Peyer's patch (tissue), 4 donors: ENCODE measurements around the gene RELA. TPM values are rescaled to one million over a fixed set of nuclear protein-coding genes. Genes with fewer than 3 reads are reported as not detected.
"Not testable (repeated sequence)": the region's sequence is repeated elsewhere in the genome, so short reads cannot be mapped to it uniquely, and the experiment has no call there.

ENCODE experiments used
- DNase-seq, 3 donors: peaks; one replicate each; pipeline ENCODE4 v3.0.0-alpha.2; 2017 to 2019
- H3K27ac ChIP-seq, 4 donors: fragments of 200-600 bp; sonication (generic); one replicate each; pipeline ENCODE4 v1.5.1; 2016 to 2019
- H3K27me3 ChIP-seq, 2 donors: fragments of 200-600 bp; sonication (generic); one replicate each; pipeline ENCODE4 v1.5.1; 2019
- H3K36me3 ChIP-seq, 3 donors: fragments of 200-600 bp; sonication (generic); one replicate each; pipeline ENCODE4 v1.5.1; 2016 to 2019
- H3K4me1 ChIP-seq, 4 donors: fragments of 200-600 bp; sonication (generic); one replicate each; pipeline ENCODE4 v1.5.1; 2016 to 2019
- H3K4me3 ChIP-seq, 4 donors: fragments of 200-600 bp; sonication (generic); 1 replicate in 3 of 4; 2 replicates in 1 of 4; pipeline ENCODE4 v1.5.1; 2016 to 2019; ENCODE audit warnings: mild to moderate bottlenecking in 1 of 4
- H3K9me3 ChIP-seq, 4 donors: fragments of 200-600 bp; sonication (generic); one replicate each; pipeline ENCODE4 v1.5.1; 2016 to 2019; ENCODE audit warnings: mild to moderate bottlenecking in 1 of 4
- CTCF ChIP-seq, 6 experiments: fragments of 450-650 bp in 4 of 6; fragments of 200-600 bp in 2 of 6; sonication (generic) in 1 of 6; IDR thresholded peaks; one replicate each; pipeline ENCODE4 v1.5.1; 2017 to 2019; ENCODE audit warnings: antibody characterized with exemption in 6 of 6, mild to moderate bottlenecking in 3 of 6, moderate library complexity in 1 of 6
- POLR2A ChIP-seq, 2 donors: fragments of 450-650 bp; IDR thresholded peaks; one replicate each; pipeline ENCODE4 v1.5.1; 2017; ENCODE audit warnings: antibody characterized with exemption in 2 of 2, mild to moderate bottlenecking in 2 of 2, moderate library complexity in 2 of 2
- total RNA-seq, 4 donors: library from RNA; depleted of rRNA; stranded (reverse); fragments of >200 nt; gene quantifications; one replicate each; pipeline ENCODE4 v1.1.0, GENCODE V29; 2016

The RELA gene
- total RNA-seq, 4 donors from 2014 or later, result 46.6 to 86.9 (median 59.7) TPM

GRCh38 chr11:65696802-65697552 lies 34.3 kb upstream of the RELA start:
- no peak for DNase-seq
- H3K36me3 ChIP-seq, result no peaks in the 10 kb centered on the region
- H3K27ac ChIP-seq, result no peak overlapping the region
- TF ChIP-seq POLR2A (IDR thresholded peaks at IDR 0.05) (no peak), CTCF (IDR thresholded peaks at IDR 0.05) (no peak)
- H3K27me3 ChIP-seq, result no peaks in the 10 kb centered on the region
- no peaks in the 10 kb centered on the region for H3K9me3 ChIP-seq
- H3K4me1 ChIP-seq, result no peaks in the 10 kb centered on the region
- H3K4me3 ChIP-seq, result no peak overlapping the region

- no peak for DNase-seq
- TF ChIP-seq POLR2A (IDR thresholded peaks at IDR 0.05) (no peak), CTCF (IDR thresholded peaks at IDR 0.05) (no peak)
- H3K27ac ChIP-seq, result no peak overlapping the region
- H3K9me3 ChIP-seq, result no peaks in the 10 kb centered on the region
- H3K27me3 ChIP-seq, result no peaks in the 10 kb centered on the region
- no peak overlapping the region for H3K4me3 ChIP-seq
- H3K4me1 ChIP-seq, result no peaks in the 10 kb centered on the region
- no peaks in the 10 kb centered on the region for H3K36me3 ChIP-seq
These were observed 32.9 kb upstream of the RELA start for GRCh38 chr11:65695459-65696241.

- Histone ChIP-seq H3K27ac (no peak overlapping the region), H3K4me3 (no peak overlapping the region), H3K9me3 (no peaks in the 10 kb centered on the region), H3K36me3 (no peaks in the 10 kb centered on the region), H3K4me1 (no peaks in the 10 kb centered on the region), H3K27me3 (no peaks in the 10 kb centered on the region)
- DNase-seq, result no peak
- TF ChIP-seq CTCF (IDR thresholded peaks at IDR 0.05) (no peak), POLR2A (IDR thresholded peaks at IDR 0.05) (no peak)
These were observed 29.7 kb upstream of the RELA start for GRCh38 chr11:65692367-65692766.

- not testable (repeated sequence) for H3K27me3 ChIP-seq, DNase-seq, H3K9me3 ChIP-seq, H3K36me3 ChIP-seq, H3K4me1 ChIP-seq, H3K4me3 ChIP-seq, H3K27ac ChIP-seq
These were observed 29.1 kb upstream of the RELA start for GRCh38 chr11:65691847-65692246.

GRCh38 chr11:65685981-65686380 lies 23.3 kb upstream of the RELA start:
- H3K36me3 ChIP-seq, result no peaks in the 10 kb centered on the region
- no peaks in the 10 kb centered on the region for H3K9me3 ChIP-seq
- H3K4me3 ChIP-seq, result no peak overlapping the region
- TF ChIP-seq CTCF (IDR thresholded peaks at IDR 0.05), result no peak
- H3K4me1 ChIP-seq, result no peaks in the 10 kb centered on the region
- H3K27me3 ChIP-seq, result no peaks in the 10 kb centered on the region
- no peak for DNase-seq
- no peak overlapping the region for H3K27ac ChIP-seq

- not testable (repeated sequence) for DNase-seq, H3K4me3 ChIP-seq, H3K9me3 ChIP-seq, H3K36me3 ChIP-seq, H3K27ac ChIP-seq, H3K4me1 ChIP-seq, H3K27me3 ChIP-seq
These were observed 20.8 kb upstream of the RELA start for GRCh38 chr11:65683480-65683879.
